ENCODE measurements around the gene HRK. TPM values are rescaled to one million over a fixed set of nuclear protein-coding genes. Genes with fewer than 3 reads are reported as not detected.

HRK gene
- total RNA-seq, 1 donor from 2014 or later, result not detected

- Mint-ChIP-seq H3K27me3 (no peaks in the 10 kb centered on the region), H3K4me1 (peaks cover 8% of the 10 kb centered on the region), H3K4me3 (no peak overlapping the region), H3K36me3 (ENCODE audit: low read depth) (no peaks in the 10 kb centered on the region), H3K27ac (no peak overlapping the region), H3K9me3 (no peaks in the 10 kb centered on the region)
- no peak for DNase-seq
- intact Hi-C loops (cut with micrococcal nuclease), result no loop called here
Observed at GRCh38 chr12:116813271-116814041, 67.8 kb downstream of the HRK start.

GRCh38 chr12:116812238-116812637 is 69.0 kb downstream of the HRK start:
- Mint-ChIP-seq H3K4me1 (no peaks in the 10 kb centered on the region), H3K27me3 (no peaks in the 10 kb centered on the region), H3K9me3 (no peaks in the 10 kb centered on the region), H3K36me3 (ENCODE audit: low read depth) (no peaks in the 10 kb centered on the region), H3K27ac (no peak overlapping the region), H3K4me3 (no peak overlapping the region)
- intact Hi-C loops (cut with micrococcal nuclease), result no loop called here
- no peak for DNase-seq

GRCh38 chr12:116808113-116809105 is 72.8 kb downstream of the HRK start:
- H3K9me3 Mint-ChIP-seq, result no peaks in the 10 kb centered on the region
- DNase-seq, result no peak
- no peaks in the 10 kb centered on the region for H3K27me3 Mint-ChIP-seq
- no peak overlapping the region for H3K27ac Mint-ChIP-seq
- no peaks in the 10 kb centered on the region for H3K36me3 Mint-ChIP-seq (ENCODE audit: low read depth)
- no peaks in the 10 kb centered on the region for H3K4me1 Mint-ChIP-seq
- H3K4me3 Mint-ChIP-seq, result no peak overlapping the region
- intact Hi-C loops (cut with micrococcal nuclease), result no loop called here

- Mint-ChIP-seq H3K36me3 (ENCODE audit: low read depth) (no peaks in the 10 kb centered on the region), H3K4me3 (no peak overlapping the region), H3K9me3 (no peaks in the 10 kb centered on the region), H3K27ac (no peak overlapping the region), H3K27me3 (no peaks in the 10 kb centered on the region), H3K4me1 (no peaks in the 10 kb centered on the region)
- intact Hi-C loops (cut with micrococcal nuclease), result no loop called here
- DNase-seq, result no peak
Observed at GRCh38 chr12:116807546-116807945, 73.7 kb downstream of the HRK start.

- Mint-ChIP-seq H3K4me3 (no peak overlapping the region), H3K27ac (no peak overlapping the region), H3K27me3 (no peaks in the 10 kb centered on the region), H3K4me1 (no peaks in the 10 kb centered on the region), H3K9me3 (no peaks in the 10 kb centered on the region), H3K36me3 (ENCODE audit: low read depth) (no peaks in the 10 kb centered on the region)
- no peak for DNase-seq
- intact Hi-C loops (cut with micrococcal nuclease), result no loop called here
Observed at GRCh38 chr12:116806845-116807440, 74.3 kb downstream of the HRK start.

Other genes starting within 250 kb of the HRK start
- 28.6 and 29.2 TPM in 2 replicates for gene SPRING1, start 143.4 kb downstream of the HRK start, total RNA-seq
- gene RNFT2, start 143.1 kb downstream of the HRK start, total RNA-seq, result 10.1 and 11.6 TPM in 2 replicates
- gene FBXW8, start 29.5 kb upstream of the HRK start, total RNA-seq, result 6.2 and 6.5 TPM in 2 replicates
- 61.6 and 62.6 TPM in 2 replicates for gene TESC, start 218.0 kb upstream of the HRK start, total RNA-seq

Measured in activated CD4-positive, alpha-beta T cell treated with anti-CD3 and anti-CD28 coated beads, Interleukin-2, amount 10 ng/mL, durations not matched to agents 24 days and 14 days (primary cell).